Stimulated activated CD4-positive, alpha-beta T cell treated with anti-CD3 and anti-CD28 coated beads, Interleukin-12 subunit alpha, Interleukin-12 subunit beta, amount 100 ng/mL, for 24 hours (primary cell): Measurements from ENCODE around the gene APBA1.
"Not testable (repeated sequence)": the region's sequence is repeated elsewhere in the genome, so short reads cannot be mapped to it uniquely, and the experiment has no call there.

ENCODE experiments used
- DNase-seq, 2 experiments: peaks; one replicate each; pipeline ENCODE4 v3.0.0-alpha.2; 2020; ENCODE audit warnings: low read depth in 2 of 2

Gene APBA1

DNA sequence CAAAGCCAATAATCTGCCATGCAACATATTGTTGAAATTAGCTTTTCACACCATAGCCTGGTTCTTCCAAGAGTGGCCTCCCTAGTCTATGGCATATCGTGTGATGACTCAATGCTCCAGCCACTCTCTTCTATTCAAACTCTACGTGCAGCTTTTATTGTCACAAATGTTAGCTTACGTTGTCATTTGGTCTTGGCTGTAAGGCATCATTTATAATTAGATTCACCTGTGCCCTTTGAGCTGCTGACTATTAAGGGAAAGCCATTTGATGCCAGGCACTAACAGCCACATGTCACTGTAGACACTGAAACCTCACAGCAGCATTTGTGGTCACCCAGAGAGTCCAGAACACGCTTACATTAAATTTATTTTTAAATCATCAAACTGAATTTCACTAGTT, 66.8 kb downstream of the APBA1 start:
- no peak for DNase-seq

DNA sequence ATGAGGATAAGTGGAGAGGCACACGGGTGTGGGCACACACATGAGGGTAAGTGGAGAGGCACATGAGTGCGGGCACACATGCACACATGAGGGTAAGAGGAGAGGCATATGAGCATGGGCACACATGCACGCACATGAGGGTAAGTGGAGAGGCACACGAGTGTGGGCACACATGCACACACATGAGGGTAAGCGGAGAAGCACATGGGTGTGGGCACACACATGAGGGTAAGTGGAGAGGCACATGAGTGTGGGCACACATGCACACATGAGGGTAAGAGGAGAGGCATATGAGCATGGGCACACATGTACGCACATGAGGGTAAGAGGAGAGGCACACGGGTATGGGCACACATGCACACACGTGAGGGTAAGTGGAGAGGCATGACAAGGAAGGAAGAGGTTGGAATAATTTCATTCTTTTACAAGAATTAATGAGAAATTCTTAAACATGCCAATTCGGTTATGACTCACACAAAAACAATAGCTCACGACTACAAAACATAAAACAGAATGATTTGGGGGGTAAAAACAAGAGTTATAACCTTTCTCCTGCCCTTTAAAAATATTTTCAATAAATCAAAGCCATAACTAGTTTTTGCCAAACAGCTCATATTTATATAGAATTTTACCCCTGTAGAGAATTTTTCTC, 67.5 kb downstream of the APBA1 start:
- no peak for DNase-seq

DNA sequence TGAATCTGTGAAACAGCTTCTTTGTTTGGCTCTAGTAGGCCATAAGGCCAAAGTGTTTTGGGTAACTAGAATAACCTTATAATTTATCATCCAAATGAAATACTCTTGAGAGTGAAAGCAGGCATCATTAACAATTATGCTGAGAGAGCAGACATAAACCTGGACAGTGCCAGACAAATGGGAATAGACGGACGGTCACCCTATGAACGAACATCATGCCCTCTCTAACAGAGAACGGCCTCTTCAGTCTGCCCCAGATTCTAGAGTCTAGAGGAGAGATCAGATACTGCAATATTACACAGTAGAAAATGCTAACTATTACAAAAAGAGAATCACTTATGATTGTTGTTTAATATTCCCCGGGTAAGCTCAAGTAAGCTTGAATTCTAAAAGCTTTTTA, 68.5 kb downstream of the APBA1 start:
- no peak for DNase-seq

DNA sequence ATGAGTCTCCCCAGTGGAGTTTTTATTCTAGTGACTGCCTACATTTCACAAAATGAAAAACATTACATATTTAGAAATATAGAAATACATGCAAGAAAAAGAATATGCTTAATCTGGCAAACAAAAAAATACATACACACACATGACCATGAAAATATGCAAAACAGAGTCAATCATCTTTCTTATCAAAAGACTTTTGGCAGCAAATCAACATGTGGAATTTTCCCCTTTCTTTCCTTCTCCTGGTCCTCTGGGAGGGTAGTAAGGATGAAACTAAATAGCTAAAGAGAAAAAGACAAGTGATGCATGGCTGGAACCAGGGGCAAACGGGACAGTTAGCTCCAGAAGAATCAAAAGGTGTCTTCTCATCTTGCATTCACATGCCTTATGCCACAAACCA, 69.4 kb downstream of the APBA1 start:
- DNase-seq: no peak

DNA sequence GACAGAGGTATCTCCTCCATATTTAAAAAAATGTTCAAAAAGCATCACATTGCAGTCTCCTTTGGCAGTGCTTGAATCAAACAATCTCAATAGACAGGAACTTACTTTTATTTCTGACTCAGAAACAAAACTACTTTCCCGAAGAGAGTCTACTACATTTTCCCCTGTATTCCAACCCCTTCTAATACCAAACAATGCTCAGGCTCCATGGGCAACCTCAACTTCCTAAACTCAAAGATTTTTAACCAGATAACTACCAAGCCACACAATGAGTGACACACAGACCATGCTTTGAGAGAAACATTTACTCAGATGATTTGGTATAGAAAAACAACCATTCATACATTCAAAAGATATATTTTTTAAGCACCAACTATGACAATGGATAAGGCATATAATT, 70.5 kb downstream of the APBA1 start:
- no peak for DNase-seq

DNA sequence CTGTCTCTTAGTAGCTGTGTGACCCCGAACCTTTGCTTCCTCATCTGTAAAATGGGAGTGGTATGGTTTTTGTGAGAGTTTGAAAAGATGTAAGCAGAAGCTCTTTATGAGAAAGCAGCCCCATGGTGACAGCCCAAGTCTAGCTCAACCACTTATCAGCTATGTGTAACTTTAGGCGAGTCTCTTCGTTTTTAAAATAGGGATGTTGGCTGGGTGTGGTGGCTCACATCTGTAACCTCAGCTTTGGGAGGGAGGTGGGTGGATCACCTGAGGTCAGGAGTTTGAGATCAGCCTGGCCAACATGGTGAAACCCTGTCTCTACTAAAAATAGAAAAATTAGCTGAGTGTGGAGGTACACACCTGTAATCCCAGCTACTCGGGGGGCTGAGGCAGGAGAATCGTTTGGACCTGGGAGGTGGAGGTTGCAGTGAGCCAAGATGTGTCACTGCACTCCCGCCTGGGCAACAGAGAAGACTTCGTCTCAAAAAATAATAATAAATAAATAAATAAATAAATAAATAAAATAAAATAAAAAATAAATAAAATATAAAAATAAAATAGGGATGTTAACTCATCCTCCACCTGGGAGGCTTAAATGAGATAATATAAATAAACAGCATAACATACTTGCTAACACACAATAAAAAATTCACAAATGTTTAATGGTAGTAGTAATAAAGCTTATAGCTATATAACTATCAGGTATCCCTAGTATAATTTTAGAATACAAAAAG, 71.7 kb downstream of the APBA1 start:
- no peak for DNase-seq

DNA sequence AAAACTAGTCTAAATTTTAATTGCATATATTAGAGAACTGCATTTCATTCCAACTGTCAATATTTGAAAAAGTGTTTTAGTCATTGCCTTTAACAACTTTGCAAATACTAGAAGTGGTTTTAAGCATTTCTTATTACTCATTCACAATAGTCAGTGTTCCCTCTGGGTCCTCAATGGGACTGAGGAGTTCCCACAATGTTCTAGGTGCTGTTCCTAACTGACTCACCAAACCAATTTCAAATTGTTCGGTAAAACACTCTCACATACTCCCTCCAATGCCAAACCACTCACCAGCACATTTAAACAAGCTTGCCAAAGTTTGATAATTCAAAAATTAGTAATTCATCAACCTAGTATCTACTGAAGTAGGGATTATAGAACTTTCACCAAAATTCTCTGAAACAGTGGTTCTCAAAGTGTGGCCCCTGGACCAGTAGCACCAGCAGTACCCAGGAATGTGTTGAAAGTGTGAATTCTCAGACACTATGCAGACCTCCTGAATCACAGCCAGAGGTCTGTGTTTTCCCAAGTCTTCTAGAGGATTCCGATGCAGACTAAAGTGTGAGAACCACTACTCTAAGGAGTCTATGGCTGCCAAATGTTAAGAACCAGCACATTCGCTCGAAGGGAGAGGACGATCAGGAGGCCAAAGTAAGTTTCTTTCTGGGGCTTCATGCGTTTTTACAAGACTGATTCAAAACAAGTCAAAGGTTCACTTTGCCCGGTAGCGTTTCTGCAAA, 72.8 kb downstream of the APBA1 start:
- DNase-seq: no peak

DNA sequence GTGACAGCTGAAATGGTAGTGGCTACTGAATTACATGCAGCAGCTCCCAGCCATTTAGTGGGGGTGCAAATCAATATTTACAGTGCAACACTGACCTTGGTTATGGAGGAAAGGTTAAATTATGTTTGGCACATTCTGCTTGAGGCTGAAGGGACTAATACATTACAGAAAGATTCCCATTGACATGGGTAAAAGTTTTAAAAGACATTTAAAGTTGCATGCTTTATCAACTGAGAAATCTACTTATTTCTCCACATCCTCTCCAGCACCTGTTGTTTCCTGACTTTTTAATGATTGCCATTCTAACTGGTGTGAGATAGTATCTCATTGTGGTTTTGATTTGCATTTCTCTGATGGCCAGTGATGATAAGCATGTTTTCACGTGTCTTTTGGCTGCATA, 75.3 kb downstream of the APBA1 start:
- not testable (repeated sequence) for DNase-seq

DNA sequence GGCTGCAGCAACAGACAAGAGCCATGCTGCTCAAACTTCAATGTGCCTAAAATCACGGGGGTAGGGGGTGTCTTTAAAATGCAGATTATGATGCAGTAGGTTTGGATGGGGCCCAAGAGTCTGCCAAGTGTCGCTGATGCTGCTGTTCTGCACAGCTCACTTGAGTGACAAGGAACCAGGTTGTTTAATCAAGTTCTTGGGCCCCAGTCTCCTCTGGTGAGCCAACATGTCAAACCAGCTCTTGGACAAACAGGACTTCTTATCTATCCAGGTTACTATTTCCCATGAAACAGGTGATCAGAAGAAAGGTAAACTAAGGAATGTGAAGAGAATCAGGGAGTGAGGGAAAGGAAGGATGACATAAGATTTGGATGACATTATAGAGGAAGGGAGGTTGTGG, 78.0 kb downstream of the APBA1 start:
- no peak for DNase-seq

DNA sequence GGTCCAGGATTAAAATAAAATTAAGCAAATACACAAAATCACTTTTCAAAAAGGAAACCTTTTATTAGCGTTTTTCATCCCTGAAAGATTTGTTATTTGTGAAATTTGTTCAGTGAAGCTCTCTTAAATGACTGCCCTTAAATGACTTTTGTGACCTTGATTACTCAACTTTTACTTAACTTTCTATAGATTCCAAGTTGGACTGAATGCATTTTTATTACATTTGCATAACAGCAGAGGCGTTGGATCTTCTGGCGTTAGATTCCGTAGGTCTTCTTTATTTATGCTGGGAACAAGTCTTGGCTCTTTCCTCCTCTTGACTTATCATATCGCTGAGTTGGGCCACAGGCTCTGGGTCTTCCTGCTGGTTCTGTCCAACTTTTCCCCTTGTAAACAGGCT, 78.4 kb downstream of the APBA1 start:
- DNase-seq: no peak

DNA sequence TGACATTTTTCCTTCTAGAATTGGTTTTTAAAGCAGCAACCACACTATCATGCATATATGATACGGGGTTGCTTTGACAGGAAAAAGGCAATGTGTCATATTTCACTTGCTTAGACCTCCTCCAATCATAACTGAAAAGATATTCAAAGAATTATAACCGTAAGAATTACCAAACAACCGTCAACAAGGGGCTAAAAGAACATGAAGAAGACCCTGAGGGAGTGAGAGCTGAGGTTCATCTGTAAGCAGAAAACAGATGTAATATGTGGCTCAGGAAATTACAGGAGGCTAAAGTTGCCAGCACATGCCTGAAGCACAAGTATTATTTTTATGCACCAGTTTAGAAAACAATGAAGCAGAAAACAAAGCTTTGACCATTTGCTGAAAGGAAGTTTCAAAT, 78.9 kb downstream of the APBA1 start:
- no peak for DNase-seq

DNA sequence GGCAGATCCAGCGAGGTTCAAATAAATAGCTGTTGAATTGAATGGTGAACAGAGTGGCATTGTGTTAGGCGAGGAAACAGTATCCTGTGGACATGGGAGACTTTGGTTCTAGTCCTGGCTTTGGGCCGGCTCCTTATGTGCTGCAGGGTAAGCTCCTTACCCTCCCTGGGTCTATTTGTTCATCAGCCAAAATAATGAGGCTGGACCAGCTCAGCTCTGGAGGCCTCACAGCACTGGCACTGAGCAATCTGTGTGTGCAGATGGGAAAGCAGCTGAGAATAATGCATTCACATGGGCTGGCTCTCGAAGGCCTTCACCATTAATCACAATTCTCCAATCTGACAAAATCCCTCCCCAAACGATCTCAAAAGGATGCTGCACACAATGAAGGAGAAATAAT, 81.9 kb downstream of the APBA1 start:
- no peak for DNase-seq

DNA sequence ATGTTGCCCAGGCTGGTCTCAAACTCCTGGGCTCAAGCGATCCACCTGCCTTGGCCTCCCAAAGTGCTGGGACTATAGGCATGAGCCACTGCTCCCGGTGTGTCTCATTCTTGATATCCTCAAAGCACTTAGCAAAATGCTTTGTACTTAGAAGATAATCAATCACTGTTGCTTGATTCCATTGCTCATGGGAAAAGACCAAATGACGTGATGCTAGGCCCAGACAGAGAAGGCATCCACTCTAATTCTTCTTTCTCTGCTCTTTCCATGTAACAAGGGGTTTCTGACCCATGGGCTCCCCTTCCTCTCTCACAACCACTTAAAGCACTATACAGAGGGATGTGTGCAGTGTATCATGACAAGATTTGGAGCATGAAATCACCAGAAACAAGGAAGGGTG, 83.0 kb downstream of the APBA1 start:
- no peak for DNase-seq

DNA sequence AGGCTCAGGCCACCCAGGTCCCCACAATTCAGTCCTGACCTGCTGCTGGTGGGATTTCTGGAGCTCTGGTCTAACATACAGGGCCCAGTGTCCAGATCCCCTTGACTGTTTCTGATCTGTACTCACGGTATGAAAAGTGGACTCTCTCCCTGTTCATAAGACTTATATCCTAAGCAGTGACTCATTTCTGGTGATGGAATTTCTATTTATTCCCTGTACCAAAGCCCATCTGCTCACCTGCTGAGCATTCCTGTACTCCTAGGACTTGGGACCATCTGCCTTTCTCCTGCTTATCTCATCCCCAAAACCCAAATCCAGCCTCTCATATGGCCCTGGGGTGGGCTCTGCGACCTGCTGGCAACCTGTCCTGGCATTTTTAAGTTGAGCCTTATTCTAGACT, 86.6 kb downstream of the APBA1 start:
- DNase-seq: no peak

DNA sequence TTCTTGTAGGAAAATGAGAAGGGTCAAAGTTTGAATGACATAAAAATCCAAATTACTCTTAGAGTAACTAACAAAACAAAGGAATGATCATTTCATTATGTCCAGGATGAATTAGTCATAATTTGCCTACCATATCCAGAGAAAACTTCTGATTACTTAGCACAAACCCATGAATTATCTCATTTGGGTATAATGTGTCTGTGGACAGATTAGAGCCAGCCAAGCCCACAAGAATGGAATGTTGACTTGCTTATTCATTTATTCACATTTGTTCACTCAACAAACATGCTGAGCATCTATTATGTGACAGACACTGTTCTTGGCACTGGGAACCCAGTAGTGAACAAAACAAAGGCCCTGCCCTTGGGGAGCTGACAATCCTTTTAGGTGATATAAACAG, 87.4 kb downstream of the APBA1 start:
- DNase-seq: no peak

DNA sequence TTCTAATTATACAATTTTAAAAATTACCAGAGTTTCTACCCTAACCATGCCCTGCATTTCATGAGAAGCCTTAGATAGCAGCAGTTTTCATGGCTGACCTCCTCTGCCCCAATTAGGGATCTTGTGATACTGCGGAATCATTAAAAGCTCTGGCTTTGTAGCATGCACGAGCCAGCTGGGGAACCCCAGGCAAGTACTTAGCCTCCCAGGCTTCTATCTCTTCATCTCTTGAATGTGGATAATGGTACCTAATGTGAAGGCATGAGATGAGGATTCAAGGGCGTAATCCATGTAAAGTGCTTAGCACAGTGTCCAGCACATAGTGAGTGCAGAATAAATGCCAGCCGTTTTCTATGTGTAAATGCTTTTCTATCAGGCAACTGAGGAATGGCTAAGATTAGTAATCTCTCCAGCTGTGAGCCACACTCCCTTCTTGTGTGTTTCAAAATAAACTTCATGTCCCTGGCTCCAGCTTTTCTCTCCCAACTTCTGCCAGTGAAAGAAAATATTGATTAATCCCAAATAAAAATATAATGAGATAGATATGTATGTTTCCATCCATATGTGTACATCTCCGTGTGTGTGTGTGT, 88.4 kb downstream of the APBA1 start:
- DNase-seq: no peak

DNA sequence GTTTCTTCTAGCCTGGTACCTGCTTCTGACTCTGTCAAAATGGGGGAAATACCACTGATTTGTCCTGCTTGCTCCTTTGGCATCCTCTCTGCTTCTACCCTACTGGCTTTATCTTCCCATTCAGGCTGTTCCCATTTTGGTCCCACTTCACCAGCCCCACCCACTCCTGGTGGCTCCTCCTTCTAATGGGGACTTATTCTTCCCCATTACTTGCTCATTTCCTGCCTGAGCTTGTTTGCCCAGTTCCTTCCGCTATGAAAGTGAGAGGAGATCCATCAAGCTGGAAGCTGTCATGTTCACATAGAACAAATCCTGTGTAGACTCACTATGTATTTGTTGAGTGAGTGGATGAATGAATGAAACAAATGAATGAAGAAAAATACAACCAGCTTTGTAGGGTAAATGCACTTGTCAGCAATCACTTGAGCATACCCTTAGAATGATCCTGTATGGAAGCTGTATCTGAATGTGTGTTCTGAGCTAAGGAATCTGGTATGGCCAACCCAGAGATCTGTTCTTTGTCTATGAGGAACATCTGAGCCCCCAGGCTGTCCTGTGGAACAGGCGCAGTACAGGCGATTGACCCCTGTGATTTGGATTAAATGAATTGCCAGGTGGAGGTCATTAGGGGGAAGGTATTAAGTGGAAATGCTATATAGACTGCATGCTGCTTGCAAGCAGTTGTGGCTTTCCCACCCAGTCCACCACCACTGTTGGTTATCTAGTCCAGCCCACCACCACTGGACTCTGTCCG, 89.5 kb downstream of the APBA1 start:
- DNase-seq: no peak

DNA sequence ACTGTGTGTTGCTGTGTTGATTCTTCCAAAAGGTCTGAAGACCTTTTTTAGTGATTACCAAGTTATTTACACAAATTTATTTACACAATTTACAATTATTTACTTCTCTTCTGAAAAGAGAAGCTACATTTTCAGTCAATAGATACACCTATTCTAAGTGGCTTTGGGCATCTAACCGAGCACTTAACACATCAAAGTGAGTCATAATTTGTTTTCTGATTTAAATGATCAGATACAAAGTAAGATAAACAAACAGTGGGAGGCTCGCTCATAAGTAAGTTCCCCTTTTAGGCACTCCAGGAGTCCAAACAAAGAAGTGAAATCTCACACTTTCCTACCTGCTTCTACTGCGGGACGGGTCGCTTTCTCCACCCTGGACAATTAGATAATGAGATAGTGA, 90.2 kb downstream of the APBA1 start:
- no peak for DNase-seq

DNA sequence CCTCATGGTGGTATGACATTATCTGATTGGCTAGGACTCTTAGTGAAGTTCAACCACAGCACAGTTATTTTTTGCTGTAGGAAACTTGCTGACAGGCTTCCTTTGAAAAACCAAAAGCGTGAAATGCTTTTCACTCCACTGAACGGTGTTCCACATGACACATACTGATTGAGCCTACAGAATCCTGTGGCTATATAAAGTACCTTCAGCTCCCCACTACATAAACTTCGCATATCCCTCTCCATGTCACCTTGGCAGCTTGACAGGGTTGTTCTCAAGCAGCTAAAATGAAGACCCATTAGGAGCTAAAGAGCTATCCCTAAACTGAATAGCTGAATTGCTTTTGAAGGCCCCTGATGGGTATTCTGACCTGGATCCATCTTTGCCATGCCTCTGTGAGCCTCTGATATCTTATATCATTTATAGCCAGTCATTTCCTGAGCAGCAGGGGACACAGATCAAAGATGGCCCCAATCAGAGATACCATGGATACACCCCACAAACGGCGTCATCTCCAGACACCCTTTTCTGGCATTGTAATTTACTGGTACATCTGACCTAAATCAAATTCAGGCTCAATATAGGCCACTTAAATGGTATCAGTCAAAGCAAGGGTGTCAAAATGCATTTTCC, 91.5 kb downstream of the APBA1 start:
- DNase-seq: no peak

DNA sequence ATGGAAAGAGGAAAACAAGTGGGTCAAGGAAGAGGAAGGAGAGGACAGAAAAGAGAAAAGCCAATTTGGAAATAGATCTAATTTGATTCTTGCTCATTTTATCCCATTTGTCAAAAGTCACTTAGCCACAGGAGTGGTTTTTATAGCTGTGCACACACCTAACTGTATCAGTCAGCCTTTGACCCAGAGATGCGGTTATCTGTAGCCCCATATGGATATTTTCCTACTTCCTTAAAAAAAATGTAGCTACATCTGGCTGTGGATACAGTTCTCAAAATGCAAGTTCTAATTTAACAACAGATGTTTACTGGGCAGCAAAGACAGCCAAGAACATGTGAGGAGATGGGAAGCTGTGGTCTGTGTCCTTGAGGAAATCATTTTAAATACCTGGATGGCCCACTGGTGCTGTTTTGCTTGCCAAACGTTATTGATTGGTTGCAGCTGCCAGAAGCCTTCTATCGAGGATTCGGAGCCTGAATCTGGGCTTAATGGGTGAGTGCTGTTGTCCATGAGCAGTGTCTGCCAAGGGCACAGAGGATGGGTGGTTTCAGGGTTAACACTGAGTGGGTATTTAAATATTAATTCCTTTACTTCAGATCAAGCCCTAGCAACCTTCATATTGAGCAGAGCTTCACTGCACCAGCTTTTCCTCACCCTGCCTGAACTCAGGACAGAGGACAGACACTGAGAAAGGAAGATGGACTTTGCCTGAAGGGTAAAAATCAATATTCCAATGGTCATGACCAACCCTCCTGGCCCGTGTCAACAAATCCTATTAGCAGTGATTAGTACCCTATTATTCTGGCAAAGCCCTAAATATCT, 92.2 kb downstream of the APBA1 start:
- DNase-seq: no peak
